Activated effector memory CD4-positive, alpha-beta T cell treated with Interleukin-2 at 50 U/mL for 16 hours (primary cell): ENCODE measurements around the gene EFHC1.

Experiments
- DNase-seq: peaks from one replicate; pipeline ENCODE4 v3.0.0-alpha.2; 2020

The EFHC1 gene

GRCh38 chr6:52505726-52506409 lies 85.7 kb downstream of the EFHC1 start:
- no peak for DNase-seq

- DNase-seq = no peak
Measured at GRCh38 chr6:52506476-52506875, 86.3 kb downstream of the EFHC1 start.

- no peak for DNase-seq
Measured at GRCh38 chr6:52507557-52508260, 87.6 kb downstream of the EFHC1 start.

- DNase-seq = no peak
Measured at GRCh38 chr6:52508261-52508739, 88.2 kb downstream of the EFHC1 start.

- DNase-seq = no peak
Measured at GRCh38 chr6:52509281-52510212, 89.4 kb downstream of the EFHC1 start.

GRCh38 chr6:52510213-52510562 lies 90.0 kb downstream of the EFHC1 start:
- no peak for DNase-seq

- DNase-seq = no peak
Measured at GRCh38 chr6:52511163-52511562, 91.0 kb downstream of the EFHC1 start.

GRCh38 chr6:52511572-52512151 lies 91.5 kb downstream of the EFHC1 start:
- no peak for DNase-seq

- DNase-seq = no peak
Measured at GRCh38 chr6:52512199-52512598, 92.1 kb downstream of the EFHC1 start.

GRCh38 chr6:52513464-52513863 lies 93.3 kb downstream of the EFHC1 start:
- no peak for DNase-seq

GRCh38 chr6:52513896-52514295 lies 93.8 kb downstream of the EFHC1 start:
- no peak for DNase-seq

- no peak for DNase-seq
Measured at GRCh38 chr6:52514514-52514913, 94.4 kb downstream of the EFHC1 start.

- no peak for DNase-seq
Measured at GRCh38 chr6:52515219-52515960, 95.2 kb downstream of the EFHC1 start.

GRCh38 chr6:52516269-52516668 lies 96.1 kb downstream of the EFHC1 start:
- DNase-seq = no peak

- DNase-seq = no peak
Measured at GRCh38 chr6:52516943-52517342, 96.8 kb downstream of the EFHC1 start.

- no peak for DNase-seq
Measured at GRCh38 chr6:52517502-52518278, 97.5 kb downstream of the EFHC1 start.

GRCh38 chr6:52518279-52518945 lies 98.3 kb downstream of the EFHC1 start:
- DNase-seq = no peak

GRCh38 chr6:52519618-52520017 lies 99.5 kb downstream of the EFHC1 start:
- DNase-seq = no peak

- no peak for DNase-seq
Measured at GRCh38 chr6:52522151-52522626, 102.0 kb downstream of the EFHC1 start.

GRCh38 chr6:52522655-52523054 lies 102.5 kb downstream of the EFHC1 start:
- no peak for DNase-seq
